Activated T-helper 17 cell treated with anti-CD3 and anti-CD28 coated beads, Interleukin-2, amount 50 U/mL, for 72 hours (primary cell): ENCODE measurements around the gene ZNF791. TPM values are rescaled to one million over a fixed set of nuclear protein-coding genes. Genes with fewer than 3 reads are reported as not detected.
"Not testable (repeated sequence)": the region's sequence is repeated elsewhere in the genome, so short reads cannot be mapped to it uniquely, and the experiment has no call there.

ENCODE experiments used
- ATAC-seq: fragments of 150-1000 bp; cut with Tn5 transposase; replicated peaks from 2 replicates; pipeline ENCODE4 v1.10.0; 2021; ENCODE audit warnings: mild to moderate bottlenecking, moderate library complexity
- H3K27ac Mint-ChIP-seq: one replicate; pipeline ENCODE4 v1.8.0; 2022; ENCODE audit warnings: mixed read lengths
- H3K27me3 Mint-ChIP-seq: one replicate; pipeline ENCODE4 v1.8.0; 2022; ENCODE audit warnings: mixed read lengths
- H3K36me3 Mint-ChIP-seq: one replicate; pipeline ENCODE4 v1.8.0; 2022; ENCODE audit warnings: low read depth, mild to moderate bottlenecking, mixed read lengths
- H3K4me1 Mint-ChIP-seq: one replicate; pipeline ENCODE4 v1.8.0; 2022; ENCODE audit warnings: mixed read lengths
- H3K4me3 Mint-ChIP-seq: one replicate; pipeline ENCODE4 v1.8.0; 2022; ENCODE audit warnings: mild to moderate bottlenecking, mixed read lengths
- H3K9me3 Mint-ChIP-seq: one replicate; pipeline ENCODE4 v1.8.0; 2022; ENCODE audit warnings: mixed read lengths
- total RNA-seq, 2 donors: library from RNA; stranded (reverse); gene quantifications; one replicate each; pipeline ENCODE4 v1.2.3, GENCODE V29; 2022

Gene ZNF791
- total RNA-seq, 2 donors from 2014 or later, result 16.7 to 19.0 TPM

DNA sequence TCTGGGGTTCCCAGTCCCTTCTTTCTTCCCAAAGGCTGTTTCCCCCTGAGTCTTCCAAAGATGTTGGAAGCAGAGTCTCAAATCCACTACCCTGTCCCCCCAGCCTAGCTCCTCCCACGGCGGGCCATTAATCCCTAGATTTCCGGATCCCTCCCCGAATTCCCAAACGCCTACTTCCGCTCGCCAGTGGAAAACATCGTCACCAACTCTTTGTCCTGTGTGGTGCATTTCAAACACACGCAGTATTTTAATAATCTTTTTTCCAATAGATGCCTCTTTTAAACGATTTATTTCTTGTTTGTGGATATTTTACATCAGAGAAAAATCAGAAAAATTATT lies 610 bp downstream of the ZNF791 start:
- H3K4me1 Mint-ChIP-seq, result peaks cover 11% of the 10 kb centered on the region
- no peaks in the 10 kb centered on the region for H3K27me3 Mint-ChIP-seq

DNA sequence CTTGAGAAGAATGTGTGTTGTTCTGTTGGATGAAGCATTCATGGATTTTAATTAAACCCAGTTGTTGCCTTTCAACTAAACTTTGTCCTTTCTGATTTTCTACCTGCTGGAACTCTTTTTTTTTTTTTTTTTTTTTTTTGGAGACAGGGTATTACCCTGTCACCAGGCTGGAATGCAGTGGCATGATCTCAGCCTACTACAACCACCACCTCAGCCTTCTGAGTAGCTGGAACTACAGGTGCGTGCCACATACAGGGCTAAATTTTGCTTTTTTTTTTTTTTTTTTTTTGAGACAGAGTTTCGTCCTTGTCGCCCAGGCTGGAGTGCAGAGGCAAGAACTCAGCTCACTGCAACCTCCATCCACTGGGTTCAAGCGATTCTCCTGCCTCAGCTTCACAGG lies 6.9 kb downstream of the ZNF791 start:
- Mint-ChIP-seq H3K36me3 (peaks cover 69% of the 10 kb centered on the region), H3K27me3 (no peaks in the 10 kb centered on the region), H3K4me1 (peaks cover 20% of the 10 kb centered on the region), H3K4me3 (no peak overlapping the region), H3K27ac (no peak overlapping the region), H3K9me3 (no peaks in the 10 kb centered on the region)
- no peak for ATAC-seq

More for the DNA sequence above, 610 bp downstream of the ZNF791 start:
- peak overlapping the region; percentile 99 for H3K4me3 Mint-ChIP-seq
- H3K9me3 Mint-ChIP-seq, result no peaks in the 10 kb centered on the region
- H3K27ac Mint-ChIP-seq, result peak overlapping the region; percentile 94
- peaks cover 44% of the 10 kb centered on the region for H3K36me3 Mint-ChIP-seq
- no peak for ATAC-seq

DNA sequence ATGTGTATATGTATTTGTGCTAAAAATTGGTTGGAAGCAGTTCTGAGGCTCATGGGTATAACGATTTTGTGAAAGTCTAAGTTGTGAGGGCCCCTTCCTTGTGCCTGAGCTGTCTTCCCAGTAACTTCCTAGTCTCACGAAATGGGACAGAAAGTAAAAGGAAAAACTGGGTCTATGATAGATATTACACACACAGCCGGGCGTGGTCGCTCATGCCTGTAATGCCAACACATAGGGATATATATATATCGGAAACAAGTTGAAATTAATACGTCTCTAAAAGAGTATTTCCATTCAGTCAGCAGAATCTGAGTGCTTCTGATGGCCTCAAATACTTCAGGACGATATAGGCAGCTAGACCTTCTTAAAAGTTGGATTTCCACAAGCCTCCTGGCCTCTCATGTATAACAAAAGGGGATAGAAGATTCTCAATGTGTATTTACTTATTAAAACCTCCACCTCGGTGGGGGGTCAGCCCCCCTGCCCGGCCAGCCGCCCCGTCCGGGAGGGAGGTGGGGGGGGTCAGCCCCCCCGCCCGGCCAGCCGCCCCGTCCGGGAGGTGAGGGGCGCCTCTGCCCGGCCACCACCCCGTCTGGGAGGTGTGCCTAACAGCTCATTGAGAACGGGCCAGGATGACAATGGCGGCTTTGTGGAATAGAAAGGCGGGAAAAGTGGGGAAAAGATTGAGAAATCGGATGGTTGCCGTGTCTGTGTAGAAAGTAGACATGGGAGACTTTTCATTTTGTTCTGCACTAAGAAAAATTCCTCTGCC lies 10.7 kb downstream of the ZNF791 start:
- peaks cover 70% of the 10 kb centered on the region for H3K36me3 Mint-ChIP-seq
- H3K9me3 Mint-ChIP-seq, H3K4me1 Mint-ChIP-seq, H3K27ac Mint-ChIP-seq, H3K27me3 Mint-ChIP-seq, H3K4me3 Mint-ChIP-seq, ATAC-seq: not testable (repeated sequence)

DNA sequence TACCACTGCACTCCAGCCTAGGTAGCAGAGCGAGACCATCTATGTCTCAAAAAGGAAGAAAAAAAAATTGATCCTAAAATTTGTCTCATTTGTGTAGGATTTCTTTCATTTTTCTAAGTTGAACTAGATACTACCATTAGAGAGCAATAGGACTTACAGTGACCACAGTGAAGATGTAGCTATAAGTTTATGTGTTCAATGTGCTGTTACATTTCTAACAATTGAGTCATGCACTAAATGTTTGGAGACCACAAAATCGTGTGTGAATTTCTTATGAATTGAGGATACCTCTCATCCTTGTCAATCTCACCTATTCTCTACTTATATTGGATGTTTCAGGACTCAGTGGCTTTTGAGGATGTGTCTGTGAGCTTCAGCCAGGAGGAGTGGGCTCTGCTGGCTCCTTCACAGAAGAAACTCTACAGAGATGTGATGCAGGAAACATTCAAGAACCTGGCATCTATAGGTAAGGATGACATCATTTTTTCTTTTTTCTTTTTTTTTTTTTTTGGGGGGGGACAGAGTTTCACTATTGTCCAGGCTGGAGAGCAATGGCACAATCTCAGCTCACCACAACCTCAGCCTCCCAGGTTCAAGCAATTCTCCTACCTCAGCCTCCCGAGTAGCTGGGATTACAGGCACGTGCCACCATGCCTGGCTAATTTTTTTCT lies 12.8 kb downstream of the ZNF791 start:
- H3K27me3 Mint-ChIP-seq, result no peaks in the 10 kb centered on the region
- peaks cover 5% of the 10 kb centered on the region for H3K4me1 Mint-ChIP-seq
- H3K27ac Mint-ChIP-seq, result no peak overlapping the region
- no peak for ATAC-seq
- H3K36me3 Mint-ChIP-seq, result peaks cover 72% of the 10 kb centered on the region
- H3K9me3 Mint-ChIP-seq, result peaks cover 5% of the 10 kb centered on the region
- no peak overlapping the region for H3K4me3 Mint-ChIP-seq

DNA sequence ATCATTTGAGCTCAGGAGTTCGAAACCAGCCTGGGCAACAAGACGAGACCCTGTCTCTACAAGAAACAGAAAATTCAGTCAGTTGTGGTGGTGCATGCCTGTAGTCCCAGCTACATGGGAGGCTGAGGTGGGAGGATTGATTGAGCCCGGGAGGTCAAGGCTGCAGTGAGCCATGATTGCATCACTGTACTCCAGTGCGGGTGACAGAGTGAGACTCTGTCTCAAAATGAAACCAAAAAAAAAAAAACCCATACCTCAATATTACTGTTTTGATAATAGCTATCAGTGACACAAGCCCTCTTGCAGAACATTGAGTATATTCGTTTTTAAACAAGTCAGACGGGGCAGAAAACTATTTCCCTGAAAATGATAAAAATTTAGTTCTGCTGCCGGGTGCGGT lies 16.2 kb downstream of the ZNF791 start:
- Mint-ChIP-seq H3K27me3 (no peaks in the 10 kb centered on the region), H3K36me3 (peaks cover 82% of the 10 kb centered on the region), H3K4me3 (no peak overlapping the region), H3K27ac (no peak overlapping the region), H3K4me1 (peaks cover 9% of the 10 kb centered on the region), H3K9me3 (peaks cover 10% of the 10 kb centered on the region)
- peak; percentile 70 for ATAC-seq

DNA sequence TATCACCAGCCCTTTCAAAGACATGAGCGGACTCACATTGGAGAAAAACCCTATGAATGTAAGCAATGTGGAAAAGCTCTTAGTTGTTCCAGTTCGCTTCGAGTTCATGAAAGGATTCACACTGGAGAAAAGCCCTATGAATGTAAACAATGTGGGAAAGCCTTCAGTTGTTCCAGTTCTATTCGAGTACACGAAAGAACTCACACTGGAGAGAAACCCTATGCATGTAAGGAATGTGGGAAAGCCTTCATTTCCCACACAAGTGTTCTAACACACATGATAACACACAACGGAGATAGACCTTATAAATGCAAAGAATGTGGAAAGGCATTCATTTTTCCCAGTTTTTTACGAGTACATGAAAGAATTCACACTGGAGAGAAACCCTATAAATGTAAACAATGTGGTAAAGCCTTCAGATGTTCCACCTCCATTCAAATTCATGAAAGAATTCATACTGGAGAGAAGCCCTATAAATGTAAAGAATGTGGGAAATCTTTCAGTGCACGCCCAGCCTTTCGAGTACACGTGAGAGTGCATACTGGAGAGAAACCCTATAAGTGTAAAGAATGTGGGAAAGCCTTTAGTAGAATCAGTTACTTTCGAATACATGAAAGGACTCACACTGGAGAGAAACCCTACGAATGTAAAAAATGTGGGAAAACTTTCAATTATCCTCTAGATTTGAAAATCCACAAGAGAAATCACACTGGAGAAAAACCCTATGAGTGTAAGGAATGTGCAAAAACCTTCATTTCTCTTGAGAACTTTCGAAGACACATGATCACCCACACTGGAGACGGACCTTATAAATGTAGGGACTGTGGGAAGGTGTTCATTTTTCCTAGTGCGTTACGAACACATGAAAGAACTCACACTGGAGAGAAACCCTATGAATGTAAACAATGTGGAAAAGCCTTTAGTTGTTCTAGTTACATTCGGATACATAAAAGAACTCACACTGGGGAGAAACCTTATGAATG lies 17.6 kb downstream of the ZNF791 start:
- Mint-ChIP-seq H3K4me1 (peaks cover 9% of the 10 kb centered on the region), H3K4me3 (no peak overlapping the region), H3K27me3 (no peaks in the 10 kb centered on the region), H3K27ac (no peak overlapping the region), H3K36me3 (peaks cover 80% of the 10 kb centered on the region), H3K9me3 (peaks cover 10% of the 10 kb centered on the region)
- no peak for ATAC-seq

DNA sequence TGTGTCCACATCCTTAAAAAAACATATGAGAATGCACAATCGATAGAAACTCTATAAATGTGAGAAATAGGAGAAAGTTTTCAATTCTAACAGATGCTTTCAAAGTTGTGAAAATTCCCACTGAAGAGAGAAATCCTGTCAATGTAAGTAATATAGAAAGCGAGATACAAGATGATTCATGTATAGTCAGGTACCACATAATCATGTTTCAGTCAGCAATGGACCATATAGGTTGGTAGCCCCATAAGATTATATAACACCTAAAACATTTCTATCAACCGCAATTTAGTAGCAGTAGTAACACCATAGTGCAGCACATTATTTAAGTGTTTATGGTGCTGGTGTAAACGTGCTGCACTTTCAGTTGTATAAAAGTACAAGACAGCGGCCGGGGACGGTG lies 18.5 kb downstream of the ZNF791 start:
- Mint-ChIP-seq H3K4me3 (no peak overlapping the region), H3K4me1 (peaks cover 9% of the 10 kb centered on the region), H3K27me3 (no peaks in the 10 kb centered on the region), H3K36me3 (peaks cover 80% of the 10 kb centered on the region), H3K27ac (no peak overlapping the region), H3K9me3 (peaks cover 10% of the 10 kb centered on the region)
- ATAC-seq, result peak; percentile 80

DNA sequence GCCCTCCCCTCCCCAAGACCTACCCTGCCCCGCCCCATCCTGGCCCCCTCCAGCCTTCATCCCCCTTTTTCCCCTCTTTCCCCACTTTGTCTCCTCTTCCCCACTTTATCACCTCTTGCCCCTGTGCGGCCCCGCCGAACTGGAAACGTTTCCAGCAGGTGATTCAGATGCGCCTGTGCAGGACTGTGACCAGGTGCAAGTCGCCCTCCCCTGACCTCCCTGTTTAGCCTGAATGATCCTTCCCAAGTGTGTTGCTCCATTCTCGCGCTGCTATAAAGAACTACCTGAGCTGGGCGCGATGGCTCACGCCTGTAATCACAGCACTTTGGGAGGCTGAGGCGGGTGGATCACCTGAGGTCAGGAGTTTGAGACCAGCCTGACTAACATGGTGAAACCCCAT lies 25.9 kb downstream of the ZNF791 start:
- H3K4me1 Mint-ChIP-seq, result peaks cover 5% of the 10 kb centered on the region
- ATAC-seq, result no peak

DNA sequence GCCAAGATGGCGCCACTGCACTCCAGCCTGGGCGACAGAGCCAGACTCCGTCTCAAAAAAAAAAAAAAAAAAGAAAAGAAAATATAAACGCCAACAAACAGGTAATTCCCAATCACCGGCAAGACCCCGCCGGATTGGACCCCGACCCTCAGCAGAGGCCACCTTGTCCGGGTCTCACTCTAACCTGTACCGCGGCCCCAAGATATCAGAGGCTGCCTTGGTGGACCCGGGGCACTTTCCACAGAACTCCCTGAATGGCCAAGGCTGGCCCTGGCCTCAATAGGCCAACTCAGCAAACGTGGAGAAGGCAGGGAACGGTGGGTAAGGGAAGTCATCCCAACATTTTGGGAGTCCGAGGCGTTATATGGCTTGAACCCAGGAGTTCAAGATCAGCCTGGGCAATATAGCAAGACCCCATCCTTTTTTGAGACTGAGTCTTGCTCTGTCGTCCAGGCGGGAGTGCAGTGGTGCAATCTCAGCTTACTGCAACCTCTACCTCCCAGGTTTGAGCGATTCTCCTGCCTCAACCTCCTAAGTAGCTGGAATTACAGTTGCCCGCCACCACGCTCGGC lies 28.0 kb downstream of the ZNF791 start:
- peaks cover 5% of the 10 kb centered on the region for H3K4me1 Mint-ChIP-seq
- no peak for ATAC-seq
- no peaks in the 10 kb centered on the region for H3K27me3 Mint-ChIP-seq
- no peak overlapping the region for H3K27ac Mint-ChIP-seq
- H3K9me3 Mint-ChIP-seq, result no peaks in the 10 kb centered on the region
- no peak overlapping the region for H3K4me3 Mint-ChIP-seq
- peaks cover 12% of the 10 kb centered on the region for H3K36me3 Mint-ChIP-seq

More for the DNA sequence above, 25.9 kb downstream of the ZNF791 start:
- Mint-ChIP-seq H3K27me3 (no peaks in the 10 kb centered on the region), H3K27ac (no peak overlapping the region), H3K4me3 (no peak overlapping the region), H3K9me3 (no peaks in the 10 kb centered on the region), H3K36me3 (peaks cover 14% of the 10 kb centered on the region)

DNA sequence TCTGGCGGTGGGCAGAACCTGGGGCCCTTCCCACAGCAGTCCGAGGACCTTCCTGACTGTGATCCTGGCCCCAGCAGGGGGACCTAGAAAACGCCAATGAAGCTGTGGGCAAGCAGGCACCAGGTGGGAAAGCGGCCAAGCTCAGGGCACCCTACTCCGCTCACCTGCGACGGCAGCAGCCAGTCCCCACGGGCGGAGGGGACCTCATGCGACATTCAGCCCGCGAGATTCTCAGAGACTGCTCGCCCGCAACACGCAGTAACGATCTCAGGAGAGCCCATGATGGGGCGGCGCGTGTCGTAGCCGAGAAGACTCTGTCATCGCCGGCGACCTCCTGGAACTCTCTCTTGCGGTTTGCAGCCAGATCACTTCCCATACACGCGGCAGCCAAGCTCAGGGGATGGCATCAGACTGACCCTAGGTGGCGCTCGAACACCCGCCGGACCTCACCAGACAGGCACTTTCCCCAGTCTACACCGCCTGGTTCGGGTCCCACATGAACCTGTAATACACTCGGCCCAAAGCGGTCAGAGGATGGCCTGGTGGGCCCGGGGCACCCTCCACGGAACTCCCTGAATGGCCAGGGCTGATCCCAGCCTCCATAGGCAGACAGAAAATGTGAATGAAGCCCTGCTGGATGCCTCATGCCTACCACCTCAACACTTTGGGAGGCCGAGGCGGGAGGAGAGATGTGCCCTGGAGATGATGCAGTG lies 29.3 kb downstream of the ZNF791 start:
- Mint-ChIP-seq H3K36me3 (peaks cover 15% of the 10 kb centered on the region), H3K4me3 (peak overlapping the region; percentile 69), H3K27me3 (no peaks in the 10 kb centered on the region), H3K27ac (peak overlapping the region; percentile 69), H3K4me1 (peaks cover 3% of the 10 kb centered on the region), H3K9me3 (no peaks in the 10 kb centered on the region)
- peak; percentile 96 for ATAC-seq

DNA sequence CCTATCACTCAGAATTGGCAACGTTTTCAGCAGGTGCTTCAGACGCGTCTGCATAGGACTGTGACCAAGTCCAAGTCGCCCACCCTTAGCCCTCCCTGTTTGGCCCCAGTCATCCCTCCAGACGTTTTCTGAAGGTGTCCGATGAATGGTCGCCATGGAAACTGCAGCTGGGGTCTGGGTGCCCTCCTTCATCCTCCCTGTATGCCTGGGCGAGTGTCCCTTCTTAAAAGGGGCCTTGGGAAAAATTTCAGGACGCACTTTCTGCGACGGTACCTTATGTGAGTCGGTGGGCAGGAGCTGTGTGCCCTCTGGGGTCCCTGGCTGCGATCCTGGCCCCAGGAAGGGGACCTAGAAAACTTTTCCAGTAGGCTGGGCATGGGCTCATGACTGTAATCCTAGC lies 30.7 kb downstream of the ZNF791 start:
- no peak for ATAC-seq
- H3K9me3 Mint-ChIP-seq, result no peaks in the 10 kb centered on the region
- no peak overlapping the region for H3K27ac Mint-ChIP-seq
- no peaks in the 10 kb centered on the region for H3K27me3 Mint-ChIP-seq
- peaks cover 20% of the 10 kb centered on the region for H3K36me3 Mint-ChIP-seq
- H3K4me1 Mint-ChIP-seq, result no peaks in the 10 kb centered on the region
- peak overlapping the region; percentile 20 for H3K4me3 Mint-ChIP-seq

DNA sequence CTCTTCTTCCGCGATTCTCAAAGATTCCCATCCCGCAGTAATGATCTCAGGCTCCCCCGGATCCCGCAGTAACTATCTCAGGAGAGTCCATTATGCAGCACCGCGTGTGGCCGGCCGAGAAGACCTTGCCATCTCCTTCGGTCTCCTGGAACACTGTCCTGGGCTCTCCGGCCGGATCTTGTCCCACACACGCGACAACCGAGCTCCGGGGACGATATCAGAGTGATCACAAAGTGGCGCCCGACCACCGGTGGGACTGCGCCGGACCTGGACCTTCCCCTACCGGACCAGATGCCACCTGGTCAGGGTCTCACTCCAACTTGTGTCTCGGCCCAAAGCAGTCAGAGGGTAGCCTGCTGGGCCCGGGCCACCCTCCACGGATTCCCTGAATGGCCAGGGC lies 31.8 kb downstream of the ZNF791 start:
- no peaks in the 10 kb centered on the region for H3K4me1 Mint-ChIP-seq
- peaks cover 30% of the 10 kb centered on the region for H3K36me3 Mint-ChIP-seq
- H3K27me3 Mint-ChIP-seq, result no peaks in the 10 kb centered on the region
- no peak for ATAC-seq
- no peak overlapping the region for H3K27ac Mint-ChIP-seq
- no peak overlapping the region for H3K4me3 Mint-ChIP-seq
- H3K9me3 Mint-ChIP-seq, result no peaks in the 10 kb centered on the region

DNA sequence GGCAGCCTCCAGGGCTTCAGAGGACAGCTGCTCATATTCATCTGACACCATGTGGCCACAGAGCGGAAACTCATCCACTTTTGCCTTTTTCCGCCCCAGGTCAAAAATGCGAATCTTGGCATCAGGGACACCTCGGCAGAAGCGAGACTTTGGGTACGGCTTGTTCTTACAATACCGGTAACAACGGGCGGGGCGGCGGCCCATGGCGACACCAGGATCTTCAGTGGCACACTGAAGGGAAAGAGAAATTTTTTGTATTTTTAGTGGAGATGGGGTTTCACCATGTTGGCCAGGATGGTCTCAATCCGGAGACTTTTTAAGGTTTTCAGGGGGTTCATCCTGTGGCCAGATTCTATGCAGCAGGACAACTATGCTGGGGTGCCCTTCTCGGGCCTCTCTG lies 33.0 kb downstream of the ZNF791 start:
- H3K36me3 Mint-ChIP-seq, result peaks cover 34% of the 10 kb centered on the region
- not testable (repeated sequence) for H3K27ac Mint-ChIP-seq, H3K27me3 Mint-ChIP-seq, H3K4me3 Mint-ChIP-seq, ATAC-seq, H3K4me1 Mint-ChIP-seq, H3K9me3 Mint-ChIP-seq

DNA sequence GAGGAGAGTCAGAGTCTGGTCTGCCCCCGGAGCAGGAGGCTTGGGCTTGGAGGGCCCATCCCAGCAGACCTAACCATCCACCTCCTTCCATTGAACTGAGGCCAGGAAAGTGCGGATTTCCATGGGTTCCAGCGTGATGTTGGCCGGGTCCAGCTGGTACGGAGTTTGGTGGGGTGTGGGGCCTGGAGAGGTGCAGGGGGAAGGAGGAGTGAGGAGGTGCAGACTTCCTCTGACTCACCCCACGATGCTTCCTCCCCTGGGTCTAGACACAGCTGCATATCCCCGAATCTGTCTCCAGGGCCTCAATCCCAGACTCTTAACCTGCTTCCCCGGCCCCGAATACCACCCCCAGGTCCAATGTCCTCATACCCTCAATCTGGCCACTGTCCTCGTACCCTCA lies 35.8 kb downstream of the ZNF791 start:
- Mint-ChIP-seq H3K4me3 (no peak overlapping the region), H3K27ac (no peak overlapping the region), H3K36me3 (peaks cover 56% of the 10 kb centered on the region)

More for the DNA sequence above, 35.8 kb downstream of the ZNF791 start:
- no peaks in the 10 kb centered on the region for H3K4me1 Mint-ChIP-seq
- H3K9me3 Mint-ChIP-seq, result no peaks in the 10 kb centered on the region
- ATAC-seq, result no peak
- no peaks in the 10 kb centered on the region for H3K27me3 Mint-ChIP-seq
